Measurements from ENCODE around the gene SERPINE1.

- no peak for TF ChIP-seq POLR2A (IDR thresholded peaks at IDR 0.05)
- TF ChIP-seq, protein P1, sequence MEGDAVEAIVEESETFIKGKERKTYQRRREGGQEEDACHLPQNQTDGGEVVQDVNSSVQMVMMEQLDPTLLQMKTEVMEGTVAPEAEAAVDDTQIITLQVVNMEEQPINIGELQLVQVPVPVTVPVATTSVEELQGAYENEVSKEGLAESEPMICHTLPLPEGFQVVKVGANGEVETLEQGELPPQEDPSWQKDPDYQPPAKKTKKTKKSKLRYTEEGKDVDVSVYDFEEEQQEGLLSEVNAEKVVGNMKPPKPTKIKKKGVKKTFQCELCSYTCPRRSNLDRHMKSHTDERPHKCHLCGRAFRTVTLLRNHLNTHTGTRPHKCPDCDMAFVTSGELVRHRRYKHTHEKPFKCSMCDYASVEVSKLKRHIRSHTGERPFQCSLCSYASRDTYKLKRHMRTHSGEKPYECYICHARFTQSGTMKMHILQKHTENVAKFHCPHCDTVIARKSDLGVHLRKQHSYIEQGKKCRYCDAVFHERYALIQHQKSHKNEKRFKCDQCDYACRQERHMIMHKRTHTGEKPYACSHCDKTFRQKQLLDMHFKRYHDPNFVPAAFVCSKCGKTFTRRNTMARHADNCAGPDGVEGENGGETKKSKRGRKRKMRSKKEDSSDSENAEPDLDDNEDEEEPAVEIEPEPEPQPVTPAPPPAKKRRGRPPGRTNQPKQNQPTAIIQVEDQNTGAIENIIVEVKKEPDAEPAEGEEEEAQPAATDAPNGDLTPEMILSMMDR (IDR thresholded peaks at IDR 0.05) = no peak
- TF ChIP-seq EP300 (IDR thresholded peaks at IDR 0.05) = no peak
- no peak for TF ChIP-seq POLR2AphosphoS5 (IDR thresholded peaks at IDR 0.05)
These were observed 39.7 kb downstream of the SERPINE1 start for GRCh38 chr7:101166648-101166908.

Data from suprapubic skin (tissue), 4 donors.